Progenitor cell of endocrine pancreas (in vitro differentiated cells): ENCODE results near the gene SULT1C4. TPM values are rescaled to one million over a fixed set of nuclear protein-coding genes. Genes with fewer than 3 reads are reported as not detected.

Source experiments
- DNase-seq: peaks from one replicate; pipeline ENCODE4 v3.0.0; 2021; ENCODE audit warnings: low spot score; ENCODE audit not compliant: unreplicated experiment
- H3K27ac Mint-ChIP-seq: 2 replicates; pipeline ENCODE4 v1.8.0; 2021; ENCODE audit warnings: mild to moderate bottlenecking, moderate library complexity, mixed read lengths
- H3K27me3 Mint-ChIP-seq: 2 replicates; pipeline ENCODE4 v1.8.0; 2021; ENCODE audit warnings: mixed read lengths
- H3K36me3 Mint-ChIP-seq: 2 replicates; pipeline ENCODE4 v1.8.0; 2022; ENCODE audit warnings: mixed read lengths; ENCODE audit not compliant: insufficient read depth
- H3K4me1 Mint-ChIP-seq: 2 replicates; pipeline ENCODE4 v1.8.0; 2021; ENCODE audit warnings: low read depth, mixed read lengths
- H3K4me3 Mint-ChIP-seq: 2 replicates; pipeline ENCODE4 v1.8.0; 2021; ENCODE audit warnings: low read depth, mild to moderate bottlenecking, moderate library complexity, mixed read lengths
- H3K9me3 Mint-ChIP-seq: 2 replicates; pipeline ENCODE4 v1.8.0; 2021; ENCODE audit warnings: low read depth, mixed read lengths
- CTCF ChIP-seq: fragments of 200-600 bp; sonication (generic); IDR thresholded peaks from one replicate; pipeline ENCODE4 v1.5.0; 2021; ENCODE audit warnings: antibody characterized with exemption, mild to moderate bottlenecking; ENCODE audit not compliant: unreplicated experiment
- total RNA-seq: library from RNA; stranded (reverse); gene quantifications from 2 replicates; pipeline ENCODE4 v1.2.1, GENCODE V29; 2021

Gene SULT1C4
- total RNA-seq, 1 donor from 2014 or later = 35.5 TPM

DNA sequence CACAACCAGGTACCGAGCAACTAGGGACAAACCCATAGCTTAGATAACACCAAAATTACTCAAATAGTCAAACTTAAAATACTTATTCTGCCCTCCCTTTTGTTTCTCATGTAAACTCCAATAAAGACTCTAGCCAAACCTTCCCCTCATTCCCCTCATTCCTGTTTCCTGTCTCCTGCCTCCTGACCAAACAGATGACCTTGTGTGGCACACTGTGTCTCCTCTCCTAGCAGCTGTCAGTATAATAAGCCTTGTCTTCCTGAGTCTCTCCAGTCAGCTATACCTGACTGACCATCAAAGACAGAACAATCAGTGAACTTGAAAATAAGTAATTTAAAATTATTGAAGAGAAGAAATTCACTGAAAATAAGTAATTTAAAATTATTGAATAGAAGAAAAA, 14.3 kb downstream of the SULT1C4 start:
- H3K27me3 Mint-ChIP-seq = no peaks in the 10 kb centered on the region
- no peak for TF ChIP-seq CTCF
- no peaks in the 10 kb centered on the region for H3K4me1 Mint-ChIP-seq
- no peak overlapping the region for H3K4me3 Mint-ChIP-seq
- no peak for DNase-seq
- H3K27ac Mint-ChIP-seq = no peak overlapping the region
- H3K36me3 Mint-ChIP-seq = peaks cover 30% of the 10 kb centered on the region
- H3K9me3 Mint-ChIP-seq = peaks cover 17% of the 10 kb centered on the region

GRCh38 chr2:108393197-108393596, 15.4 kb downstream of the SULT1C4 start:
- no peaks in the 10 kb centered on the region for H3K27me3 Mint-ChIP-seq
- peaks cover 19% of the 10 kb centered on the region for H3K9me3 Mint-ChIP-seq
- no peaks in the 10 kb centered on the region for H3K4me1 Mint-ChIP-seq
- no peak overlapping the region for H3K27ac Mint-ChIP-seq
- H3K36me3 Mint-ChIP-seq = peaks cover 25% of the 10 kb centered on the region
- no peak overlapping the region for H3K4me3 Mint-ChIP-seq
- no peak for TF ChIP-seq CTCF
- no peak for DNase-seq

DNA sequence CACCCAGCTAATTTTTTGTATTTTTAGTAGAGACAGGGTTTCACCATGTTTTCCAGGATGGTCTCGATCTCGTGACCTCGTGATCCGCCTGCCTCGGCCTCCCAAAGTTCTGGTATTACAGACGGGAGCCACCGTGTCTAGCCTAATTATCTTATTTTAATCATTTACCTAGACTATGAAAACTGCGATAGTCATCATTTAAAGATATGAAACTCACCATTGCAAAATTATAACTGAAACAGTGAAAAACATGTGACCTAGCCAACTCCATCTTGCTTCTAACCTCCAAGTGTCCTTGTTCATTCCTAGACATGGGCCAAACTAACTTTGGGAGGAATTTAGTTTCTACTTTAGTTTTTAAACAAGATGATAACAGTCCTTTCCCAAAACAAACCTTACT, 17.4 kb downstream of the SULT1C4 start:
- H3K36me3 Mint-ChIP-seq = peaks cover 13% of the 10 kb centered on the region
- DNase-seq = no peak
- no peak for TF ChIP-seq CTCF
- H3K4me1 Mint-ChIP-seq = no peaks in the 10 kb centered on the region
- H3K27ac Mint-ChIP-seq = no peak overlapping the region
- peaks cover 30% of the 10 kb centered on the region for H3K9me3 Mint-ChIP-seq
- no peaks in the 10 kb centered on the region for H3K27me3 Mint-ChIP-seq
- no peak overlapping the region for H3K4me3 Mint-ChIP-seq

DNA sequence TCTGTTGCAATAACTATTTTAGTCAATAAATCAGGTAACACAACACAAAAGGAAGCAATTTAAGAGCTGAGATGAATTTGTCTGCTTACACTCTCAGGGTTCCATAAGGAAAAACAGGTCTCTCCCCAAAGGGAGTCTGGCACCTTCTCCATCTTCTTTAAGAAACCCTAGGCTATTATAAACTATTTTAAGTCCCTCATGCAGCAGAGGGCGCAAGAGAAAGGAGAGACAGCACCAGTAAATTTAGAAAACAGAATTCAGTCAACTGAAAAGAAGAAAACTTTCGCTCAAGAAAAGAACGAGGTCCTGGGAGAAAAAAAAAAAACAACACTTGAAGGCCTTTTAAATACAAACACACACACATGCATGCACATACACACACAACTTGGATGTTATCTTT, 19.1 kb downstream of the SULT1C4 start:
- peaks cover 32% of the 10 kb centered on the region for H3K9me3 Mint-ChIP-seq

DNA sequence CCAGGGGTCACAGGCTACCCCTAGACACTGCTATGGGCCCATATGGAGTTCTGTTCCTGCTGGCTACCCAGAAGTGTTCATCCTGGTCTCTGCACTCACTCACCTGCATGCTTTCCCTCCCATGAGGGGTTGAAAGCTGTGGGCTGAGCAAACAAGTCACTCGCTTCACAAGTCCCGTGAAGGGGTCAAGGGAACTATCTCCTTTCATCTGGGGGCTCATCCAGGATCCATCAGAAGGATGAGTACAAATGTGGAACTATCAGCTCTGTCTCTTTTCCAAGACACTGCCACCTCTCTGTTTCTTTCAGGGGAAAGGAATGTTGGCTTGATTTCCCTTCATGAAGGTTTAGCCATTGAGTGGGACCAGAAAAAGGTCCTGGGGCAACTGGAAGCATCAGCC, 21.7 kb downstream of the SULT1C4 start:
- no peak for TF ChIP-seq CTCF
- peaks cover 2% of the 10 kb centered on the region for H3K36me3 Mint-ChIP-seq
- no peaks in the 10 kb centered on the region for H3K4me1 Mint-ChIP-seq
- no peak for DNase-seq
- no peak overlapping the region for H3K4me3 Mint-ChIP-seq
- H3K27ac Mint-ChIP-seq = no peak overlapping the region
- H3K27me3 Mint-ChIP-seq = no peaks in the 10 kb centered on the region
- H3K9me3 Mint-ChIP-seq = peaks cover 22% of the 10 kb centered on the region

More for the DNA sequence above, 19.1 kb downstream of the SULT1C4 start:
- TF ChIP-seq CTCF = no peak
- H3K27ac Mint-ChIP-seq = no peak overlapping the region
- H3K27me3 Mint-ChIP-seq = no peaks in the 10 kb centered on the region
- no peak for DNase-seq
- peaks cover 9% of the 10 kb centered on the region for H3K36me3 Mint-ChIP-seq
- H3K4me3 Mint-ChIP-seq = no peak overlapping the region
- H3K4me1 Mint-ChIP-seq = no peaks in the 10 kb centered on the region
